SK-N-SH treated with all-trans-retinoic acid at 6 μM for 48 hours (cell line): ENCODE results near the gene CAD.

Experiments
- ATAC-seq: fragments of 200-7000 bp; cut with Tn5 transposase; 3 replicates; pipeline ENCODE4 v1.9.1; 2020; ENCODE audit warnings: mild to moderate bottlenecking, moderate library complexity
- ARNTL ChIP-seq: fragments of 450-650 bp; formaldehyde crosslinking; IDR thresholded peaks from 2 replicates; pipeline ENCODE4 v1.5.0; 2020; ENCODE audit warnings: low read depth, mild to moderate bottlenecking, moderate library complexity, borderline replicate concordance
- BACH2 ChIP-seq: fragments of 250-450 bp; sonication (Bioruptor Pico); IDR thresholded peaks from 2 replicates; pipeline ENCODE4 v1.9.0; 2021; ENCODE audit warnings: mild to moderate bottlenecking, borderline replicate concordance
- CREB5 ChIP-seq: fragments of 250-450 bp; sonication (Bioruptor Pico); IDR thresholded peaks from 2 replicates; pipeline ENCODE4 v1.5.1; 2020; ENCODE audit warnings: low read depth, mild to moderate bottlenecking, moderate library complexity
- CSDC2 ChIP-seq: fragments of 250-450 bp; sonication (Bioruptor Pico); IDR thresholded peaks from 2 replicates; pipeline ENCODE4 v1.5.0; 2020; ENCODE audit warnings: mild to moderate bottlenecking, moderate library complexity
- CSRNP3 ChIP-seq: fragments of 250-450 bp; sonication (Bioruptor Pico); IDR thresholded peaks from 2 replicates; pipeline ENCODE4 v1.5.1; 2021; ENCODE audit warnings: mild to moderate bottlenecking, moderate library complexity
- ESRRG ChIP-seq: fragments of 250-450 bp; sonication (Bioruptor Pico); IDR thresholded peaks from 2 replicates; pipeline ENCODE4 v1.6.1; 2021; ENCODE audit warnings: mild to moderate bottlenecking
- GLIS3 ChIP-seq: fragments of 250-450 bp; sonication (Bioruptor Pico); IDR thresholded peaks from 2 replicates; pipeline ENCODE4 v1.5.0; 2020; ENCODE audit warnings: mild to moderate bottlenecking, moderate library complexity
- ISL1 ChIP-seq: fragments of 250-450 bp; sonication (Bioruptor Pico); IDR thresholded peaks from 2 replicates; pipeline ENCODE4 v2.1.2; 2022; ENCODE audit warnings: mild to moderate bottlenecking, moderate library complexity
- PPARA ChIP-seq: fragments of 250-450 bp; sonication (Bioruptor Pico); IDR thresholded peaks from 2 replicates; pipeline ENCODE4 v1.5.0; 2020; ENCODE audit warnings: mild to moderate bottlenecking, borderline replicate concordance
- RARB ChIP-seq: fragments of 250-450 bp; sonication (Bioruptor Pico); IDR thresholded peaks from 2 replicates; pipeline ENCODE4 v1.8.0; 2021; ENCODE audit warnings: mild to moderate bottlenecking, moderate library complexity
- SNAI2 ChIP-seq: fragments of 250-450 bp; sonication (Bioruptor Pico); IDR thresholded peaks from 2 replicates; pipeline ENCODE4 v1.5.0; 2020; ENCODE audit warnings: mild to moderate bottlenecking, moderate library complexity
- TCF4 ChIP-seq: fragments of 250-450 bp; sonication (Bioruptor Pico); IDR thresholded peaks from 2 replicates; pipeline ENCODE4 v1.8.0; 2021; ENCODE audit warnings: mild to moderate bottlenecking, moderate library complexity, borderline replicate concordance
- TOX ChIP-seq: fragments of 250-450 bp; sonication (Bioruptor Pico); IDR thresholded peaks from 2 replicates; pipeline ENCODE4 v1.8.0; 2021; ENCODE audit warnings: mild to moderate bottlenecking, moderate library complexity, borderline replicate concordance
- TSHZ2 ChIP-seq: fragments of 250-450 bp; sonication (Bioruptor Pico); IDR thresholded peaks from 2 replicates; pipeline ENCODE4 v1.5.0; 2020; ENCODE audit warnings: mild to moderate bottlenecking, moderate library complexity
- ZC3H10 ChIP-seq: fragments of 250-450 bp; sonication (Bioruptor Pico); IDR thresholded peaks from 2 replicates; pipeline ENCODE4 v1.5.1; 2021; ENCODE audit warnings: mild to moderate bottlenecking, moderate library complexity
- ZFP3 ChIP-seq: fragments of 250-450 bp; sonication (Bioruptor Pico); IDR thresholded peaks from 2 replicates; pipeline ENCODE4 v1.5.0; 2020; ENCODE audit warnings: mild to moderate bottlenecking, moderate library complexity
- ZFP30 ChIP-seq: fragments of 450-650 bp; formaldehyde crosslinking; IDR thresholded peaks from 2 replicates; pipeline ENCODE4 v1.5.0; 2022; ENCODE audit warnings: mild to moderate bottlenecking, moderate library complexity
- ZNF565 ChIP-seq: fragments of 450-650 bp; formaldehyde crosslinking; conservative IDR thresholded peaks from 2 replicates; pipeline ENCODE4 v1.5.0; 2020; ENCODE audit warnings: low read depth, mild to moderate bottlenecking, moderate library complexity
- ZNF70 ChIP-seq: fragments of 450-650 bp; formaldehyde crosslinking; IDR thresholded peaks from 2 replicates; pipeline ENCODE4 v1.5.0; 2020; ENCODE audit warnings: mild to moderate bottlenecking, moderate library complexity

The CAD gene

GRCh38 chr2:27242614-27242951 is 25.4 kb downstream of the CAD start:
- ATAC-seq = no peak
- TF ChIP-seq ARNTL (CRISPR knock-in tag) (no peak), ISL1 (CRISPR knock-in tag) (no peak), TSHZ2 (CRISPR knock-in tag) (no peak), ZNF565 (CRISPR knock-in tag) (no peak), PPARA (CRISPR knock-in tag) (no peak), ZNF70 (CRISPR knock-in tag) (no peak), ESRRG (CRISPR knock-in tag) (no peak), ZFP3 (CRISPR knock-in tag) (no peak), CSDC2 (no peak), SNAI2 (no peak), ZC3H10 (CRISPR knock-in tag) (no peak), CSRNP3 (no peak), RARB (CRISPR knock-in tag) (no peak), TOX (no peak)

- no peak for ATAC-seq
- no peak for TF ChIP-seq SNAI2
- no peak for TF ChIP-seq RARB (CRISPR knock-in tag)
- TF ChIP-seq CREB5 = no peak
- no peak for TF ChIP-seq ZFP30 (CRISPR knock-in tag)
- TF ChIP-seq PPARA (CRISPR knock-in tag) = no peak
- TF ChIP-seq TCF4 = no peak
- no peak for TF ChIP-seq ZC3H10 (CRISPR knock-in tag)
- no peak for TF ChIP-seq GLIS3
These were observed 26.4 kb downstream of the CAD start for GRCh38 chr2:27243391-27244130.

- ATAC-seq = no peak
- no peak for TF ChIP-seq BACH2 (CRISPR knock-in tag)
- TF ChIP-seq TCF4 = no peak
- no peak for TF ChIP-seq ISL1 (CRISPR knock-in tag)
- no peak for TF ChIP-seq TSHZ2 (CRISPR knock-in tag)
These were observed 27.9 kb downstream of the CAD start for GRCh38 chr2:27245116-27245515.

GRCh38 chr2:27245626-27246025 is 28.5 kb downstream of the CAD start:
- ATAC-seq = no peak
- no peak for TF ChIP-seq ZNF70 (CRISPR knock-in tag)
- no peak for TF ChIP-seq TSHZ2 (CRISPR knock-in tag)
- no peak for TF ChIP-seq ZFP30 (CRISPR knock-in tag)
- no peak for TF ChIP-seq RARB (CRISPR knock-in tag)
- no peak for TF ChIP-seq CSRNP3
- TF ChIP-seq SNAI2 = no peak
- TF ChIP-seq TOX = no peak
- no peak for TF ChIP-seq ISL1 (CRISPR knock-in tag)
- no peak for TF ChIP-seq CREB5
- no peak for TF ChIP-seq ZNF565 (CRISPR knock-in tag)
- TF ChIP-seq, all 23 proteins: peak for 0
